H9 (cell line): ENCODE results near the gene CACNA2D3. TPM values are rescaled to one million over a fixed set of nuclear protein-coding genes. Genes with fewer than 3 reads are reported as not detected.

Experiments used
- DNase-seq: peaks from one replicate; pipeline ENCODE4 v3.0.0-alpha.2; 2017
- H2AFZ ChIP-seq: one replicate; pipeline ENCODE4 v1.6.1; 2013; ENCODE audit warnings: mild to moderate bottlenecking, low read length, control low read depth, moderate library complexity
- H2AK5ac ChIP-seq: 2 replicates; pipeline ENCODE4 v1.6.1; 2013; ENCODE audit warnings: low read length, control low read depth, mixed read lengths; ENCODE audit not compliant: insufficient read length
- H2BK120ac ChIP-seq: one replicate; pipeline ENCODE4 v1.6.1; 2013; ENCODE audit warnings: low read depth, mild to moderate bottlenecking, low read length, control low read depth, inconsistent platforms; ENCODE audit not compliant: poor library complexity, severe bottlenecking
- H2BK12ac ChIP-seq: 2 replicates; pipeline ENCODE4 v1.6.1; 2013; ENCODE audit warnings: low read length, control low read depth, mixed read lengths, low read depth; ENCODE audit not compliant: insufficient read length
- H2BK15ac ChIP-seq: 2 replicates; pipeline ENCODE4 v1.6.1; 2013; ENCODE audit warnings: low read depth, low read length, control low read depth
- H2BK20ac ChIP-seq: one replicate; pipeline ENCODE4 v1.6.1; 2013; ENCODE audit warnings: low read depth, mild to moderate bottlenecking, low read length, control low read depth, inconsistent platforms; ENCODE audit not compliant: poor library complexity, severe bottlenecking
- H2BK5ac ChIP-seq: 2 replicates; pipeline ENCODE4 v1.6.1; 2013; ENCODE audit warnings: low read length, control low read depth, mixed read lengths; ENCODE audit not compliant: insufficient read length
- H3K14ac ChIP-seq: 2 replicates; pipeline ENCODE4 v1.6.1; 2013; ENCODE audit warnings: low read length, control low read depth; ENCODE audit not compliant: insufficient read depth
- H3K18ac ChIP-seq: 2 replicates; pipeline ENCODE4 v1.6.1; 2013; ENCODE audit warnings: low read depth, mild to moderate bottlenecking, mixed read lengths, low read length, control low read depth; ENCODE audit not compliant: insufficient read length
- H3K23ac ChIP-seq: 2 replicates; pipeline ENCODE4 v1.6.1; 2013; ENCODE audit warnings: low read length, control low read depth, mixed read lengths, low read depth; ENCODE audit not compliant: insufficient read length
- H3K23me2 ChIP-seq: 2 replicates; pipeline ENCODE4 v1.6.1; 2013; ENCODE audit warnings: low read depth, mild to moderate bottlenecking, mixed read lengths, low read length, control low read depth; ENCODE audit not compliant: insufficient read length, poor library complexity, severe bottlenecking
- H3K27ac ChIP-seq: 2 replicates; pipeline ENCODE4 v1.5.1; 2013; ENCODE audit warnings: low read length, control low read depth, mixed read lengths, low read depth; ENCODE audit not compliant: insufficient read length
- H3K27me3 ChIP-seq: 2 replicates; pipeline ENCODE4 v1.6.1; 2013; ENCODE audit warnings: low read length, control low read depth, inconsistent platforms; ENCODE audit not compliant: insufficient read depth
- H3K4ac ChIP-seq: 2 replicates; pipeline ENCODE4 v1.6.1; 2013; ENCODE audit warnings: low read depth, mild to moderate bottlenecking, control low read depth, inconsistent platforms, low read length, moderate library complexity
- H3K4me1 ChIP-seq: 2 replicates; pipeline ENCODE4 v1.6.1; 2013; ENCODE audit warnings: low read length, control low read depth, inconsistent platforms; ENCODE audit not compliant: insufficient read depth
- H3K4me2 ChIP-seq: 2 replicates; pipeline ENCODE4 v1.6.1; 2013; ENCODE audit warnings: low read length, control low read depth, mixed read lengths; ENCODE audit not compliant: insufficient read length, insufficient read depth
- H3K56ac ChIP-seq: 2 replicates; pipeline ENCODE4 v1.6.1; 2013; ENCODE audit warnings: low read depth, mild to moderate bottlenecking, mixed read lengths, low read length, control low read depth; ENCODE audit not compliant: insufficient read length
- H3K79me1 ChIP-seq: 2 replicates; pipeline ENCODE4 v1.6.1; 2013; ENCODE audit warnings: low read depth, mild to moderate bottlenecking, moderate library complexity, low read length, control low read depth, inconsistent platforms; ENCODE audit not compliant: insufficient read depth, poor library complexity, severe bottlenecking
- H3K79me2 ChIP-seq: 2 replicates; pipeline ENCODE4 v1.6.1; 2013; ENCODE audit warnings: low read length, control low read depth, inconsistent platforms; ENCODE audit not compliant: insufficient read depth
- H3K9ac ChIP-seq: 2 replicates; pipeline ENCODE4 v1.6.1; 2013; ENCODE audit warnings: low read length, control low read depth, mixed read lengths; ENCODE audit not compliant: insufficient read length; ENCODE audit errors: extremely low read depth
- H3K9me3 ChIP-seq: one replicate; pipeline ENCODE4 v1.6.1; 2013; ENCODE audit warnings: low read depth, low read length, inconsistent platforms; ENCODE audit not compliant: control insufficient read depth
- H3T11ph ChIP-seq: one replicate; pipeline ENCODE4 v1.6.1; 2013; ENCODE audit warnings: mild to moderate bottlenecking, low read length, control low read depth, inconsistent platforms
- H4K20me1 ChIP-seq: one replicate; pipeline ENCODE4 v1.6.1; 2013; ENCODE audit not compliant: control insufficient read depth, insufficient read length, insufficient read depth
- H4K5ac ChIP-seq: 2 replicates; pipeline ENCODE4 v1.6.1; 2013; ENCODE audit warnings: low read depth, mild to moderate bottlenecking, mixed read lengths, low read length, control low read depth; ENCODE audit not compliant: insufficient read length
- H4K8ac ChIP-seq: replicated peaks from 2 replicates; pipeline ENCODE4 v1.6.1; 2013; ENCODE audit warnings: low read length, control low read depth, mixed read lengths, low read depth; ENCODE audit not compliant: insufficient read length
- H4K91ac ChIP-seq: 2 replicates; pipeline ENCODE4 v1.6.1; 2013; ENCODE audit warnings: low read depth, mild to moderate bottlenecking, moderate library complexity, mixed read lengths, low read length, control low read depth; ENCODE audit not compliant: insufficient read length
- H3K27ac Mint-ChIP-seq, 3 experiments: 2 replicates in 2 of 3; 3 replicates in 1 of 3; pipeline ENCODE4 v1.8.0; 2020 to 2021; ENCODE audit warnings: mixed read lengths in 3 of 3, mild to moderate bottlenecking in 1 of 3, moderate library complexity in 1 of 3
- H3K27me3 Mint-ChIP-seq: 2 replicates; pipeline ENCODE4 v1.8.0; 2021; ENCODE audit warnings: low read depth, mild to moderate bottlenecking, moderate library complexity, mixed read lengths
- H3K36me3 Mint-ChIP-seq, 3 experiments: 2 replicates in 2 of 3; 3 replicates in 1 of 3; pipeline ENCODE4 v1.8.0; 2020 to 2021; ENCODE audit warnings: low read depth in 3 of 3, mixed read lengths in 3 of 3; ENCODE audit not compliant: insufficient read depth in 1 of 3
- H3K4me1 Mint-ChIP-seq, 2 experiments: 2 replicates each; pipeline ENCODE4 v1.8.0; 2020; ENCODE audit warnings: mixed read lengths in 2 of 2
- H3K4me3 Mint-ChIP-seq, 2 experiments: 2 replicates in 1 of 2; 3 replicates in 1 of 2; pipeline ENCODE4 v1.8.0; 2020 to 2021; ENCODE audit warnings: mild to moderate bottlenecking in 2 of 2, mixed read lengths in 2 of 2, moderate library complexity in 1 of 2
- H3K9me3 Mint-ChIP-seq, 2 experiments: 2 replicates in 1 of 2; 3 replicates in 1 of 2; pipeline ENCODE4 v1.8.0; 2020; ENCODE audit warnings: mild to moderate bottlenecking in 2 of 2, mixed read lengths in 2 of 2, moderate library complexity in 1 of 2
- WGBS: extraction: QIAGEN DNeasy Blood & Tissue Kit; methylation state at CpG from one replicate; pipeline ENCODE4 v1.1.7; 2013; ENCODE audit warnings: missing lambda C conversion rate, low lambda C conversion rate, mixed read lengths; ENCODE audit not compliant: insufficient read length; ENCODE audit errors: extremely low coverage; 5-methylcytosine and 5-hydroxymethylcytosine counted together
- total RNA-seq: library from RNA; stranded (reverse); gene quantifications from 2 replicates; pipeline ENCODE4 v1.2.1, GENCODE V29; 2021
- TF ChIP-seq, protein P1 (sequence below): fragments of 200-600 bp; sonication (generic); conservative IDR thresholded peaks from 3 replicates; pipeline ENCODE4 v1.8.0; 2021; ENCODE audit warnings: antibody characterized with exemption, mild to moderate bottlenecking

The CACNA2D3 gene
- total RNA-seq, 1 experiment from 2014 or later = 3.2 TPM

DNA sequence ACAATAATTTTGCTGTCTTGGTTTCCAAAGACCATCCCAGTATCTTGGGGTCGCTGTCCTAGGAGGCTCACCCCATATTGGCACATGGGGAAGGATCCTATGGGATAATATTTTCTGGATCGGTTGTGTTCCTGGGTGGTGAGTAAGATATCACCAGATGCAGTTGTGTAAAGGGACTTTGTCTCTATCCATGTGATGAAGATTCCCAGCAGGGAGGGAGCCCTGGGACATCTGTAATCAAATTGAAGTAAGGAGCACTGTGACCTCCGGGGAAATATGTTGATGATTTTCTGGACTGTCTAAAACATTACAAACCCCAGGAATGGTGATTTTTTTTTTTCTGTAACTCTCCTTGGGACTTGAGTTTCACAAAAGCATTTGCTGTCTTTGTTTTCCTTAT, 841.7 kb downstream of the CACNA2D3 start:
- H3K36me3 Mint-ChIP-seq = no peaks in the 10 kb centered on the region
- H3K27me3 Mint-ChIP-seq = no peaks in the 10 kb centered on the region; the same call in 1 of the 2 replicates
- H2AK5ac ChIP-seq = no peak overlapping the region
- H3K9ac ChIP-seq = no peak overlapping the region
- no peaks in the 10 kb centered on the region for H3K27me3 ChIP-seq
- no peaks in the 10 kb centered on the region for H3K9me3 Mint-ChIP-seq
- H2BK120ac ChIP-seq = no peak overlapping the region
- H2BK15ac ChIP-seq = no peak overlapping the region
- H3K23ac ChIP-seq = no peak overlapping the region
- H2BK20ac ChIP-seq = no peak overlapping the region
- no peaks in the 10 kb centered on the region for H3K9me3 ChIP-seq
- WGBS = no CpG with 5 or more reads among the region's 3 CpGs
- TF ChIP-seq, protein P1, sequence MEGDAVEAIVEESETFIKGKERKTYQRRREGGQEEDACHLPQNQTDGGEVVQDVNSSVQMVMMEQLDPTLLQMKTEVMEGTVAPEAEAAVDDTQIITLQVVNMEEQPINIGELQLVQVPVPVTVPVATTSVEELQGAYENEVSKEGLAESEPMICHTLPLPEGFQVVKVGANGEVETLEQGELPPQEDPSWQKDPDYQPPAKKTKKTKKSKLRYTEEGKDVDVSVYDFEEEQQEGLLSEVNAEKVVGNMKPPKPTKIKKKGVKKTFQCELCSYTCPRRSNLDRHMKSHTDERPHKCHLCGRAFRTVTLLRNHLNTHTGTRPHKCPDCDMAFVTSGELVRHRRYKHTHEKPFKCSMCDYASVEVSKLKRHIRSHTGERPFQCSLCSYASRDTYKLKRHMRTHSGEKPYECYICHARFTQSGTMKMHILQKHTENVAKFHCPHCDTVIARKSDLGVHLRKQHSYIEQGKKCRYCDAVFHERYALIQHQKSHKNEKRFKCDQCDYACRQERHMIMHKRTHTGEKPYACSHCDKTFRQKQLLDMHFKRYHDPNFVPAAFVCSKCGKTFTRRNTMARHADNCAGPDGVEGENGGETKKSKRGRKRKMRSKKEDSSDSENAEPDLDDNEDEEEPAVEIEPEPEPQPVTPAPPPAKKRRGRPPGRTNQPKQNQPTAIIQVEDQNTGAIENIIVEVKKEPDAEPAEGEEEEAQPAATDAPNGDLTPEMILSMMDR = no peak
- H4K8ac ChIP-seq = no peak overlapping the region
- no peak overlapping the region for H2BK5ac ChIP-seq
- no peak overlapping the region for H3K27ac ChIP-seq
- H3K4me2 ChIP-seq = no peak overlapping the region
- H3K23me2 ChIP-seq = no peaks in the 10 kb centered on the region
- no peak overlapping the region for H4K91ac ChIP-seq
- H4K5ac ChIP-seq = no peak overlapping the region
- H2AFZ ChIP-seq = no peak overlapping the region
- no peak overlapping the region for H3K27ac Mint-ChIP-seq
- H3K14ac ChIP-seq = no peak overlapping the region
- H4K20me1 ChIP-seq = no peaks in the 10 kb centered on the region
- no peak overlapping the region for H3K56ac ChIP-seq
- H3K4me1 ChIP-seq = no peaks in the 10 kb centered on the region
- H3K4me3 Mint-ChIP-seq = no peak overlapping the region
- peaks cover 27 to 28% of the 10 kb centered on the region in 2 experiments for H3K4me1 Mint-ChIP-seq
- no peak for DNase-seq
- H3K4ac ChIP-seq = no peak overlapping the region
- H2BK12ac ChIP-seq = no peak overlapping the region
- H3T11ph ChIP-seq = no peak overlapping the region
- H3K18ac ChIP-seq = no peak overlapping the region
- H3K79me1 ChIP-seq = no peaks in the 10 kb centered on the region
- H3K79me2 ChIP-seq = no peaks in the 10 kb centered on the region
